NCI-H526 treated with DMSO at 0.1 percent for 48 hours (cell line): ENCODE measurements around the gene IGHMBP2.

ENCODE experiments used
- DNase-seq: peaks from one replicate; lab custom pipeline; 2025; lab: John Stamatoyannopoulos, UW

IGHMBP2 gene

GRCh38 chr11:68890490-68891231, 13.0 kb upstream of the IGHMBP2 start:
- no peak for DNase-seq

GRCh38 chr11:68891351-68891948, 12.2 kb upstream of the IGHMBP2 start:
- DNase-seq = no peak

- DNase-seq = no peak
Measured at GRCh38 chr11:68892576-68892975, 11.1 kb upstream of the IGHMBP2 start.

- DNase-seq = no peak
Measured at GRCh38 chr11:68893282-68893681, 10.4 kb upstream of the IGHMBP2 start.

- no peak for DNase-seq
Measured at GRCh38 chr11:68896171-68896959, 7.3 kb upstream of the IGHMBP2 start.

GRCh38 chr11:68897441-68897840, 6.2 kb upstream of the IGHMBP2 start:
- DNase-seq = no peak

GRCh38 chr11:68900835-68901381, 2.8 kb upstream of the IGHMBP2 start:
- no peak for DNase-seq

- DNase-seq = peak; percentile 5
Measured at GRCh38 chr11:68904248-68904847, 657 bp downstream of the IGHMBP2 start.

GRCh38 chr11:68905421-68906360, 2.0 kb downstream of the IGHMBP2 start:
- DNase-seq = no peak

- DNase-seq = no peak
Measured at GRCh38 chr11:68908273-68908672, 4.6 kb downstream of the IGHMBP2 start.

- peak; percentile 36 for DNase-seq
Measured at GRCh38 chr11:68910965-68911364, 7.3 kb downstream of the IGHMBP2 start.

- no peak for DNase-seq
Measured at GRCh38 chr11:68911731-68912130, 8.0 kb downstream of the IGHMBP2 start.

- no peak for DNase-seq
Measured at GRCh38 chr11:68912254-68912653, 8.6 kb downstream of the IGHMBP2 start.

- no peak for DNase-seq
Measured at GRCh38 chr11:68913188-68913587, 9.5 kb downstream of the IGHMBP2 start.

GRCh38 chr11:68914761-68915160, 11.1 kb downstream of the IGHMBP2 start:
- no peak for DNase-seq

- no peak for DNase-seq
Measured at GRCh38 chr11:68916439-68916838, 12.7 kb downstream of the IGHMBP2 start.

GRCh38 chr11:68923614-68924013, 19.9 kb downstream of the IGHMBP2 start:
- no peak for DNase-seq

GRCh38 chr11:68924073-68924925, 20.6 kb downstream of the IGHMBP2 start:
- no peak for DNase-seq

GRCh38 chr11:68925611-68926010, 21.9 kb downstream of the IGHMBP2 start:
- DNase-seq = no peak
